NCI-H2107 treated with DMSO at 0.1 percent for 48 hours (cell line): ENCODE measurements around the gene HTR2C.
"Not testable (repeated sequence)": the region's sequence is repeated elsewhere in the genome, so short reads cannot be mapped to it uniquely, and the experiment has no call there.

Source experiments
- DNase-seq: peaks from one replicate; lab custom pipeline; 2025; ENCODE audit not compliant: unreplicated experiment; lab: John Stamatoyannopoulos, UW

HTR2C gene

GRCh38 chrX:114583646-114584374 lies at the start of gene HTR2C:
Gene HTR2C, plus strand, starts transcription at chrX:114584086. Its CDS starts 142,851 bp downstream, at chrX:114726937.
- DNase-seq, result no peak

- DNase-seq, result no peak
Measured at GRCh38 chrX:114580336-114580735, 3.5 kb upstream of the HTR2C start.

- no peak for DNase-seq
Measured at GRCh38 chrX:114581528-114582263, 2.2 kb upstream of the HTR2C start.

- no peak for DNase-seq
Measured at GRCh38 chrX:114582264-114582632, 1.6 kb upstream of the HTR2C start.

GRCh38 chrX:114582698-114583395 lies 1.0 kb upstream of the HTR2C start:
- DNase-seq, result no peak

GRCh38 chrX:114584375-114584943 lies 573 bp downstream of the HTR2C start:
- no peak for DNase-seq

GRCh38 chrX:114584983-114585842 lies 1.3 kb downstream of the HTR2C start:
- no peak for DNase-seq

GRCh38 chrX:114591121-114591520 lies 7.2 kb downstream of the HTR2C start:
- DNase-seq, result no peak

- no peak for DNase-seq
Measured at GRCh38 chrX:114599305-114599704, 15.4 kb downstream of the HTR2C start.

- no peak for DNase-seq
Measured at GRCh38 chrX:114599911-114600310, 16.0 kb downstream of the HTR2C start.

GRCh38 chrX:114606619-114607018 lies 22.7 kb downstream of the HTR2C start:
- DNase-seq, result not testable (repeated sequence)

GRCh38 chrX:114611018-114611619 lies 27.2 kb downstream of the HTR2C start:
- DNase-seq, result peak; percentile 6

GRCh38 chrX:114615765-114616164 lies 31.9 kb downstream of the HTR2C start:
- DNase-seq, result no peak

GRCh38 chrX:114619874-114620273 lies 36.0 kb downstream of the HTR2C start:
- no peak for DNase-seq

GRCh38 chrX:114626323-114626722 lies 42.4 kb downstream of the HTR2C start:
- no peak for DNase-seq

- DNase-seq, result no peak
Measured at GRCh38 chrX:114635986-114636385, 52.1 kb downstream of the HTR2C start.

- DNase-seq, result no peak
Measured at GRCh38 chrX:114650351-114650750, 66.5 kb downstream of the HTR2C start.

- DNase-seq, result no peak
Measured at GRCh38 chrX:114675365-114675764, 91.5 kb downstream of the HTR2C start.

- not testable (repeated sequence) for DNase-seq
Measured at GRCh38 chrX:114700533-114700932, 116.6 kb downstream of the HTR2C start.

GRCh38 chrX:114709406-114709805 lies 125.5 kb downstream of the HTR2C start:
- DNase-seq, result no peak
